Vagina (tissue), 2 donors: ENCODE measurements around the gene CDH13. TPM values are rescaled to one million over a fixed set of nuclear protein-coding genes. Genes with fewer than 3 reads are reported as not detected.

Experiments
- DNase-seq, 2 donors: peaks; one replicate each; pipeline ENCODE4 v3.0.0-alpha.2; 2017; ENCODE audit errors: extremely low spot score in 2 of 2
- H3K27ac ChIP-seq: fragments of 200-600 bp; sonication (generic); one replicate; pipeline ENCODE4 v1.5.1; 2019
- H3K27me3 ChIP-seq: fragments of 200-600 bp; sonication (generic); one replicate; pipeline ENCODE4 v1.5.1; 2019
- H3K36me3 ChIP-seq, 2 donors: fragments of 200-600 bp; sonication (generic); one replicate each; pipeline ENCODE4 v1.5.1; 2017 to 2019
- H3K4me1 ChIP-seq: fragments of 200-600 bp; sonication (generic); one replicate; pipeline ENCODE4 v1.5.1; 2019
- H3K4me3 ChIP-seq, 2 donors: fragments of 200-600 bp; sonication (generic); 1 replicate in 1 of 2; 2 replicates in 1 of 2; pipeline ENCODE4 v1.5.1; 2016 to 2019
- H3K9me3 ChIP-seq: fragments of 200-600 bp; sonication (generic); one replicate; pipeline ENCODE4 v1.5.1; 2019
- CTCF ChIP-seq, 3 experiments: fragments of 450-650 bp in 2 of 3; fragments of 200-600 bp in 1 of 3; sonication (generic) in 1 of 3; IDR thresholded peaks; one replicate each; pipeline ENCODE4 v1.5.1; 2017 to 2019; ENCODE audit warnings: antibody characterized with exemption in 3 of 3, mild to moderate bottlenecking in 2 of 3, moderate library complexity in 2 of 3
- POLR2A ChIP-seq, 2 donors: fragments of 450-650 bp; IDR thresholded peaks; one replicate each; pipeline ENCODE4 v1.6.1; 2017; ENCODE audit warnings: antibody characterized with exemption in 2 of 2, mild to moderate bottlenecking in 2 of 2, moderate library complexity in 2 of 2
- POLR2AphosphoS5 ChIP-seq, 2 donors: sonication (generic); formaldehyde crosslinking; IDR thresholded peaks; one replicate each; pipeline ENCODE4 v1.9.0; 2017; ENCODE audit warnings: antibody characterized with exemption in 2 of 2, mild to moderate bottlenecking in 2 of 2, low read depth in 1 of 2; ENCODE audit not compliant: insufficient read depth in 1 of 2
- intact Hi-C: fragments of 100-400 bp; cut with DNase I; formaldehyde crosslinking; loops from one replicate; pipeline ENCODE4 v1.15.1; 2023
- total RNA-seq: library from RNA; depleted of rRNA; stranded (reverse); fragments of >200 nt; gene quantifications from one replicate; pipeline ENCODE4 v1.2.3, GENCODE V29; 2016

The CDH13 gene
- total RNA-seq, 1 donor from 2014 or later: 123 TPM

- intact Hi-C loops: no loop called here
- H3K36me3 ChIP-seq: no peaks in the 10 kb centered on the region
- H3K27me3 ChIP-seq: no peaks in the 10 kb centered on the region
- H3K4me1 ChIP-seq: no peaks in the 10 kb centered on the region
- no peak for DNase-seq
- H3K4me3 ChIP-seq: no peak overlapping the region
- no peaks in the 10 kb centered on the region for H3K9me3 ChIP-seq
- H3K27ac ChIP-seq: no peak overlapping the region
- TF ChIP-seq CTCF (IDR thresholded peaks at IDR 0.05) (no peak), POLR2A (IDR thresholded peaks at IDR 0.05) (no peak), POLR2AphosphoS5 (IDR thresholded peaks at IDR 0.05; ENCODE audit: insufficient read depth in 1 of 2, low read depth in 1 of 2) (no peak)
Measured at GRCh38 chr16:82682767-82683166, 56.0 kb downstream of the CDH13 start.

- intact Hi-C loops: no loop called here
- H3K27ac ChIP-seq: no peak overlapping the region
- no peaks in the 10 kb centered on the region for H3K27me3 ChIP-seq
- no peak overlapping the region for H3K4me3 ChIP-seq
- no peaks in the 10 kb centered on the region for H3K36me3 ChIP-seq
- TF ChIP-seq POLR2AphosphoS5 (IDR thresholded peaks at IDR 0.05; ENCODE audit: insufficient read depth in 1 of 2, low read depth in 1 of 2) (no peak), CTCF (IDR thresholded peaks at IDR 0.05) (no peak), POLR2A (IDR thresholded peaks at IDR 0.05) (no peak)
- H3K9me3 ChIP-seq: no peaks in the 10 kb centered on the region
- no peak for DNase-seq
- no peaks in the 10 kb centered on the region for H3K4me1 ChIP-seq
Measured at GRCh38 chr16:82684256-82684655, 57.5 kb downstream of the CDH13 start.

GRCh38 chr16:82685526-82685925 lies 58.8 kb downstream of the CDH13 start:
- H3K4me1 ChIP-seq: no peaks in the 10 kb centered on the region
- no peak overlapping the region for H3K4me3 ChIP-seq
- no peaks in the 10 kb centered on the region for H3K36me3 ChIP-seq
- H3K9me3 ChIP-seq: no peaks in the 10 kb centered on the region
- no peaks in the 10 kb centered on the region for H3K27me3 ChIP-seq
- intact Hi-C loops: no loop called here
- H3K27ac ChIP-seq: no peak overlapping the region
- TF ChIP-seq POLR2A (IDR thresholded peaks at IDR 0.05) (no peak), CTCF (IDR thresholded peaks at IDR 0.05) (no peak), POLR2AphosphoS5 (IDR thresholded peaks at IDR 0.05; ENCODE audit: insufficient read depth in 1 of 2, low read depth in 1 of 2) (no peak)
- DNase-seq: no peak

GRCh38 chr16:82694239-82694874 lies 67.6 kb downstream of the CDH13 start:
- TF ChIP-seq POLR2AphosphoS5 (IDR thresholded peaks at IDR 0.05; ENCODE audit: insufficient read depth in 1 of 2, low read depth in 1 of 2): no peak
- no peak for TF ChIP-seq POLR2A (IDR thresholded peaks at IDR 0.05)
- no peak for TF ChIP-seq CTCF (IDR thresholded peaks at IDR 0.05)
- intact Hi-C loops: no loop called here
- peaks cover 11% of the 10 kb centered on the region for H3K4me1 ChIP-seq
- H3K27ac ChIP-seq: no peak overlapping the region
- DNase-seq: no peak
- no peak overlapping the region for H3K4me3 ChIP-seq
- H3K27me3 ChIP-seq: no peaks in the 10 kb centered on the region
- no peaks in the 10 kb centered on the region for H3K36me3 ChIP-seq
- H3K9me3 ChIP-seq: no peaks in the 10 kb centered on the region

GRCh38 chr16:82695806-82696205 lies 69.0 kb downstream of the CDH13 start:
- peaks cover 22% of the 10 kb centered on the region for H3K4me1 ChIP-seq
- DNase-seq: no peak
- intact Hi-C loops: no loop called here
- H3K27me3 ChIP-seq: no peaks in the 10 kb centered on the region
- H3K36me3 ChIP-seq: no peaks in the 10 kb centered on the region
- H3K27ac ChIP-seq: no peak overlapping the region
- H3K9me3 ChIP-seq: no peaks in the 10 kb centered on the region
- TF ChIP-seq CTCF (IDR thresholded peaks at IDR 0.05) (no peak), POLR2A (IDR thresholded peaks at IDR 0.05) (no peak), POLR2AphosphoS5 (IDR thresholded peaks at IDR 0.05; ENCODE audit: insufficient read depth in 1 of 2, low read depth in 1 of 2) (no peak)
- no peak overlapping the region for H3K4me3 ChIP-seq
